ENCODE measurements around the gene KRTAP9-1. TPM values are rescaled to one million over a fixed set of nuclear protein-coding genes. Genes with fewer than 3 reads are reported as not detected.
"Not testable (repeated sequence)": the region's sequence is repeated elsewhere in the genome, so short reads cannot be mapped to it uniquely, and the experiment has no call there.

The KRTAP9-1 gene
- polyA plus RNA-seq (ENCODE audit: insufficient read depth in 1 of 5, insufficient read length in 5 of 5, low replicate concordance in 1 of 5) = not detected
- long read RNA-seq, donor 1 = 0 reads
- long read RNA-seq, donor 2 = 0 reads
- long read RNA-seq, donor 3 = 0 reads
- long read RNA-seq, donor 4 = 0 reads
- long read RNA-seq, donor 5 = 0 reads
- long read RNA-seq, donor 6 = 0 reads
- long read RNA-seq, donor 7 = 0 reads
- long read RNA-seq, donor 8 = 0 reads

GRCh38 chr17:41189837-41190318 is at the start of gene KRTAP9-1:
Gene KRTAP9-1 (plus strand): TSS chr17:41189887. CDS start chr17:41189887, 0 bp downstream.
- not testable (repeated sequence) for DNase-seq

- no peak for DNase-seq
These were observed 49.1 kb upstream of the KRTAP9-1 start, which contains the start of gene KRTAP4-6 for GRCh38 chr17:41140360-41141131. Gene KRTAP4-6 (minus strand): TSS chr17:41140544. CDS start chr17:41140487, 57 bp downstream.

- no peak for DNase-seq
These were observed 48.3 kb upstream of the KRTAP9-1 start for GRCh38 chr17:41141361-41141760.

DNA sequence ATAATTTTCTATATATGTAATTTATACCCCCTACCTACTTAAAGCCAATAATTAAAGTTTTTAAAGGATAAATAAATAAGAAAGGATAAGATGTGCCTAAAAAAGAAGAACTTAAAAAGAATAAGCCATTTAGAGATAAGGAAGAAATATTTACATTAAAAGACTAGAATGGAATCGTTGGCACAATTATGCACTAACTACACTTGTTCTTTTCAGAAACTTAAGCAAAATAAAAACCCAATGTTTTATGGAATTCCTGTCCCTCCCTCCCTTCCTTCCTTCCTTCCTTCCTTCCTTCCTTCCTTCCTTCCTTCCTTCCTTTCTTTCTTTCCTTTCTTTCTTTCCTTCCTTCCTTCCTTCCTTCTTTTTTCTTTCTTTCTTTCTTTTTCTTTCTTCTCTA is 44.8 kb upstream of the KRTAP9-1 start:
- no peak for DNase-seq

DNA sequence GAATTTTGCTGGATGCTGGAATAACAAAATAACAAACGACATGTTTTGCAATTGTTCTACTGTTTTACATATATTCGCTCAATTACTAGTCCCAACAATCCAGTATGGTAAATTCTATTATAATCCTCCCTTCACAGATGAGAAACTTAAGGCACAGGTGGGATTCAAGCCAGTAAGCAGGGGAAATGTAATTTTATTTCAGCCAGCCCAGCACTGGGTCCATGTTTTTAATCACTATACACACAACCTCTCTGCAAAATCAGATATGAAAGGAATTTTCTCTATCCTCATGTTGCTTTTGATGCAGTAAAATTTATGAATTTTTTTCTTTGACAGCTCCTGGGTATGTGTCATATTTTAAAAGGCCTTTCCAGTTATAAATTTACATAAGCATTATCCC is 44.4 kb upstream of the KRTAP9-1 start:
- no peak for DNase-seq

GRCh38 chr17:41147531-41148204 is 42.0 kb upstream of the KRTAP9-1 start:
- DNase-seq = no peak

DNA sequence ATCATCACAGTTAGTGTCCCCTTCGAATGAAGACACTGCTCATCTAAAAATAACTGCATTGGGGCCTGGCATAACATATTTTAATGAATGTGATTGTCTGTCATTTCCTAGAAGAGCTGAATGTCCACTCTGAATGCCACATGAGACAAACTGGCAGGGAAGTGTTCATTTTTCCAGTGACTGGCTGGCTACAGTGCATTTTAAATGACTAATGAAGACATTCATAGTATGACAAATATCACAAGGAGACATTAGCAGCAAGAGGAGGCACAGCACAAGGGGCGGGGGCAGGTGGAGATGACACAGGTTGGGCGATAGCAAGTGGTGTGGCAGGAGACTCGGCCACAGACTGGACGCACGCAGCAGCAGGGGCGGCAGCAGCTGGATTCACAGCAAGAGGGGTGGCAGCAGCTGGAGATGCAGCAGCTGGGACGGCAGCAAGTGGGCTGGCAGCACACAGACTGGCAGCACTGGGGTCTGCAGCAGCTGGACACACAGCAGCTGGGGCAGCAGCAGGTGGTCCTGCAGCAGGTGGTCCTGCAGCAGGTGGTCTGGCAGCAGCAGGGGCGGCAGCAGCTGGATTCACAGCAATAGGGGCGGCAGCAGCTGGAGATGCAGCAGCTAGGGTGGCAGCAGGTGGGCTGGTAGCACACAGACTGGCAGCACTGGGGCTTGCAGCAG is 40.6 kb upstream of the KRTAP9-1 start:
- DNase-seq = not testable (repeated sequence)

DNA sequence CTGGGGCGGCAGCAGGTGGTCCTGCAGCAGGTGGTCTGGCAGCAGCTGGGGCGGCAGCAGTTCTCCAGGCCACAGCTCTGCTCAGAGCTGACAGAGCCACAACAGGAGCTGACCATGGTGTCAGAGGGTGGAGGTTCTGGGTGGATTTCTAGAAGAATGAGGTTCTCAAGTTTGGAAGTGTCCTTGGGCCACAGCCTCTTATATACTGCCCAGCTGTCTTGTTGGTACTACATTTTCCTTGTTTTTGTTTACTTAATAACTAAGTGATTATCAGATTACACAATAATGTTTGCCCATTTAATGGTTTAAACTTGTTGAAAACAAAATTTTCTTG is 40.1 kb upstream of the KRTAP9-1 start, which contains the start of gene KRTAP4-5:
KRTAP4-5 (minus strand) TSS at position 174 of the 334 bp plus-strand sequence; CDS start at position 116, 58 bp downstream.
- DNase-seq = no peak

DNA sequence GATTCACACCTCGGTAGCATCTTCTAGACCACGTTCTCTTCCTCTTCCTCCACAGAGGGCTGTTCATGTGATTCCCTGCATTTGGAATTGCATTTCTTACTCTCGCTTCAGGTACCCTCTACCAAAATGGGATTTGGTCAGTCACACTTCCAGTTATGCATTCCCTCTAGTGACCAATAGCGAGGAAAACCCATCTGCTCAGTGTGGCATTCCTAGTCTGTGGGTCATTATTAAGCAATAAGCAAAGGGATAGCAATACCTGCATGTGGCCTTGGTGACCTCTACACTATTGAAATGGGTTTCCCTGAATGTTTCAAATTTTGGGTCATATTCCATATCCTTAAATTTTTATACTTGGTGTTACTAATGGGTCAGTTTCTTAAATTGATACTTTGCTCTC is 39.7 kb upstream of the KRTAP9-1 start:
- DNase-seq = no peak

DNA sequence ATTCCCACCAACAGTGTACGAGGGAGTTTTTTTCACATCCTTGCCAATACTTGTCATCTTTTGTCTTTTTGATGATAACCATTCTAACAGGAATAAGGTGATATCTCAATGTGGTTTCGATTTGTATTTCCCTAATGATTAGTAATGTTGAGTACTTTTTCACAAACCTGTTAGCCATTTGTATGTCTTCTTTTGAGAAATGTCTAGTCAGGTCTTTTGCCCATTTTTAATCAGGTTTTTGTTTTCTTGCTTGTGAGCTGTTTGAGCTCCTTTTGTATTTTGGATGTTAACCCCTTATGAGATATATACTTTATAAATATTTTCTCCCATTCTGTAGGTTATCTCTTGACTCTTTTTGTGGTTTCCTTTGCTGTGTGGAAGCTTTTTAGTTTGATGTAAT is 38.2 kb upstream of the KRTAP9-1 start:
- DNase-seq = no peak

DNA sequence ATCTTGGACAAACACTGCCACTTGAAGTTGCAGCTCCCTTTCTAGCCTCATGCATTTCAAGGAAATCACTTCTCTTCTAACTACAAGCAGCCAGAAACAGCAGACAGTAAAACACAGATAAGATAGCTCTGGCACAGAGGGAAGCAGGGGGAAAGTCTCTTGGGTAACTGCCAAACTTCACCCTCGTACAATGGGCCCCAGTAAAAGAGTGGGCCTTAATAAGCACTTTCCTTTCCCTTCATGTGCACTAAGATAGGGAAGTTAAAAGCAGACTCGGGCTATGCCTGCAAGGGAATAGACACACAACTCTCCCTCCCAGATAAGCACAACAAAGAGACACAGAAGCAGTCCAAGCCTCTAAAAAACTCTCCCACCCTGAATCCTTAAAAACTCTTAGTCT is 35.8 kb upstream of the KRTAP9-1 start:
- DNase-seq = no peak

GRCh38 chr17:41160190-41160589 is 29.5 kb upstream of the KRTAP9-1 start:
- DNase-seq = not testable (repeated sequence)

DNA sequence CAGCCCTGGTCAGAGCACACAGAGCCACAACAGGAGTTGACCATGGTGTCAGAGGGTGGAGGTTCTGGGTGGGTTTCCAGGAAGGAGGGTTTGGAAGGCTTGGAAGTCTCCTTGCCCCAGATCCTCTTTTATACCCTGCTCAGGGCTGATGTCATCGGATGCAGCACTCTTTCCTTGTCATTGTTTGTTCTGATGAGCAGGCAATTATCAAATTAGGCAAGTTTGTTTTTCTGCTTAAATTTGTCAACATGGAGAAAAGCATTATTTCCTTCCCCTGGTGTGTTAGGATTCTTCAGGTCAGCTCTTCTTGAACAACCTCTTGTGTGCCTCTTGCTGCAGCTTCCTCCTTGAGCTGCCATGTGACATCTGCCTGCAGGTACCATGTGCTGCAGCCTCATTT is 29.0 kb upstream of the KRTAP9-1 start, which contains the start of gene KRTAP4-4:
KRTAP4-4 (minus strand) TSS at position 101 of the 400 bp plus-strand sequence; CDS start at position 44, 57 bp downstream.
- no peak for DNase-seq

DNA sequence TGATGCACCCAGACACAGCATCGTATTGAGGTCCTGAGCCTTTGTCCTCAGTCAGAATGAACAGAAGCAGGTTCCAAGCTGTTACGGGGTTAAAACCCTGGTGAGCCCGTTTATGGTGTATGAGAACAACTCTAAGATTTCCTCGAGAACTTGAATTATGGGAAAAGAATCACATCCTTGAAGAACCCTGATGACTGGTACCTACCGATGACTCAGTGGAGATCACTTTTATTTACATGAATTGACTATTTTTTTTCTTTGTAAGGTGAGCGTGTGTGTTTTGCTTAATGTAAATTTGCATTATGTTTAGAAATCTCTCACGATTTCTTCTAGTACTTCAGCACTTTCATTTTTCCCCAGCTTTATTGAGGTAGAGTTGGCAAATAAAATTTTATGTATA is 25.9 kb upstream of the KRTAP9-1 start:
- no peak for DNase-seq

DNA sequence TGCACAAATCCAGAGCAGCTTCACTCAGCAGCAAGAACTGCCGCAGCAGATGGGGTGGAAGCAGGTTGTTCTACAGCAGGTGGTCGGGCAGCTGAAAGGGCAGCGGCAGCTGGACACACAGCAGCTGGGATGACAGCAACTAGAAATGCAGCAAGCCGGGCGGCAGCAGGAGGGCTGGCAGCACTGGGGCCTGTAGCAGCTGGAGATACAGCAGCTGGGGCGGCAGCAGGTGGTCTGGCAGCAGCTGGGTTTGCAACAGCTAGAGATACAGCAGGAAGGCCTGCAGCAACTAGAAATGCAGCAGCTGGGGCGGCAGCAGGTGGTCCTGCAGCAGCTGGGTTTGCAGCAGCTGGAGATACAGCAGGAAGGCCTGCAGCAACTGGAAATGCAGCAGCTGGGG is 22.1 kb upstream of the KRTAP9-1 start:
- DNase-seq = no peak

DNA sequence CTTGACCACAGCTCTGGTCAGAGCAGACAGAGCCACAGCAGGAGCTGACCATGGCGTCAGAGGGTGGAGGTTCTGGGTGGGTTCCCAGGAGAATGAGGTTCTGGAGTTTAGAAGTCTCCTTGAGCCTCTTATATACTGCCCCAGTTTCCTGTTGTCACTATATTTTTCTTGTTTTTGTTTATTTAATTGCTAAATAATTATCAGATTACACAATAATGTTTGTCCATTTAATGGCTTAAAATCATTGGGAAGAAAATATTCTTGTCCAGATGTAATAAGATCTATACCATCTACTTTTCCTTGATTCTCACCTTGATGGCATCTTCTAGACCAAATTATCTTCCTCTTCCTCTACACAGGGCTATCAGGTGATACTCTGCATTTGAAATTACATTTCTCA is 21.6 kb upstream of the KRTAP9-1 start, which contains the start of gene KRTAP4-3:
KRTAP4-3 (minus strand) TSS at position 101 of the 400 bp plus-strand sequence; CDS start at position 52, 49 bp downstream.
- no peak for DNase-seq

- no peak for DNase-seq
These were observed 17.8 kb upstream of the KRTAP9-1 start for GRCh38 chr17:41171886-41172285.

DNA sequence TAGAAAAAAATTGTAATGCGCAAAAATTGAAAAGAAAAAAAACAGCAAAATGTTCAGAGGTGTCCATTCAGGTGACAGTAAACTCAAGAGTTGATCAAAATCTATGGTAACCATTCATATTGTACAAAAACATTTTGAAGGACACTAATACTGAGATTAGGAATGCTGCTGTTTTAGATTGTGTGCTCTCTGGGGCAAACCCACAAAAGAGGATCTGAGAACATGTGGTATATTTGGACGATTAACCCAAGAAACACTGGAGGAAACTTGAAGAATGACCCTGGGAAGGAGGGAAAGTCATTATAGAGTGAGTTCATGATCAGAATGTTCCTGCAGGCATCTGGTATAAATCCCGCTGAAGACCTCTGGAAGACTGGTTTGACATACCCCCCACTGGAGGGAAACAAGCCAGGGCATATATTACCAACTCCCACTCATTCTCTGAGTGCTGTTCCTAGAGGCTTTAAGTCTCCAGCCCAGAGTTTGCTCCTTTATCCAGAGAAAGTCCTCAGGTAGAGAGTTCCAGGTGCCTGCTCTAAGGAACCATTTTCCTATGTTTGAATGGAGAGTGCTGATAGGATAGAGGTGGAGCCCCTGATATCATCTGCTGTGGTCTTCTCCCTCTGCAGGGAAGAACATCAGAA is 12.8 kb upstream of the KRTAP9-1 start:
- no peak for DNase-seq

DNA sequence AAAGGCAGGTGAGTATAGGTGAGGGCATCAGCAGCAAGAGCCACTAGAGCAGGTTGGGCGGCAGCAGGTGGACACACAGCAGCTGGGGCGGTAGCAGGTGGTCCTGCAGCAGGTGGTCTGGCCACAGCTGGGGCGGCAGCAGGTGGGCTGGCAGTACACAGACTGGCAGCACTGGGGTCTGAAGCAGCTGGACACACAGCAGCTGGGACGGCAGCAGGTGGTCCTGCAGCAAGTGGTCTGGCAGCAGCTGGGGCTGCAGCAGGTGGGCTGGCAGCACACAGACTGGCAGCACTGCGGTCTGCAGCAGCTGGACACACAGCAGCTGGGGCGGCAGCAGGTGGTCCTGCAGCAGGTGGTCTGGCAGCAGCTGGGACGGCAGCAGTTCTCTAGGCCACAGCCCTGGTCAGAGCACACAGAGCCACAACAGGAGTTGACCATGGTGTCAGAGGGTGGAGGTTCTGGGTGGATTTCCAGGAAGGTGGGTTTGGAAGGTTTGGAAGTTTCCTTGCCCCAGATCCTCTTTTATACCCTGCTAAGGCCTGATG is 11.9 kb upstream of the KRTAP9-1 start, which contains the start of gene KRTAP4-2:
KRTAP4-2 (minus strand) TSS at position 495 of the 545 bp plus-strand sequence; CDS start at position 438, 57 bp downstream.
- DNase-seq = no peak

- no peak for DNase-seq
These were observed 11.3 kb upstream of the KRTAP9-1 start for GRCh38 chr17:41178341-41178740.
